HG03565 (cell line): ENCODE measurements around the gene MUC22.
"Not testable (repeated sequence)": the region's sequence is repeated elsewhere in the genome, so short reads cannot be mapped to it uniquely, and the experiment has no call there.

ENCODE experiments used
- ATAC-seq: cut with Tn5 transposase; IDR thresholded peaks from one replicate; pipeline ENCODE4 v1.9.1; 2021; ENCODE audit warnings: mild to moderate bottlenecking, moderate library complexity; ENCODE audit not compliant: unreplicated experiment

The MUC22 gene

DNA sequence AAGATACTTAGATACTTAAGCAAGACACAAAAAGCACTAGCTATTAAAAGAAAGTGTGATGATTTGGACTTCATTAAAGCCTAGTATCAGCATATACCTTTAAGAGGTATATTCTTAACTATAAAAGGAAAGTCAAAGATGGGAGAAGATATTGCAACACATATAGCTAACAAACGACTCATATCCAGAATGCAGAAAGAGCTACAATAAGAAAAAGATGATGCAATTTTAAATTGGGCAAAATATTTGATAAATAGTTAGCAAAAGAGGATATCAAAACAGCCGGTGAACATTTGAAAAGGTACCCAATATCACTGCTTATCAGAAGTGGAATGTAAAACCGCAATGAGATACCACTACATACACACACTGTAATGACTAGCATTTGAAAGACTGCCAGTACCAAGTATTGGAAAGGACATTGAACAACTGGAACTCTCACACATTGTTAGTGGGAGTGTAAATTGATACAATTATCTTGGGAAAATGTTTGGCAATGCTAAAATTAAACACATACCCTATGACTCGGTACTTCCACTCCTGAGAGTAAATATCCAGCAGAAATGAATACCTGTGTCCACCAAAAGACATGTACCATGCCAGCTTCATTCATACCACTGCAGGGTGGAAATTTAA, 25.7 kb downstream of the MUC22 start:
- ATAC-seq: no peak

DNA sequence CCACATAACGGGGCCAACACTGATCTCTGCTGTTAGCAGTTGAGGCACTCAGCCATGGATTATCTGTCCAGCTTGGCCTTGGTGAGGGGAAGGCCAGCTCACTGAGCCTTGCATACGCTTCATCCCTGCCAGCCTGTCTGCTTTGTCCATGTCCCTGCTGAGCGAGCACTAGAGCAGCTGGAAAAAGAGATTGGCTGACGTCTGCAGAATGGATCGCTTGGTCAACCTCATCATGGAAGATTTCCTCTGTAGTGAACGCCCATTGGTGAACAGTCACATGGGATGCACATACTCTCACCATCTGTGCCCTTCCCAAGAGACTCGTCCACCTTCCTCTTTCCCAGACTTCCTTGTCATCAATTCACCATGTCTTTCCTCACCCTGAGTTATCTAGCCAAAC, 26.9 kb downstream of the MUC22 start:
- no peak for ATAC-seq

DNA sequence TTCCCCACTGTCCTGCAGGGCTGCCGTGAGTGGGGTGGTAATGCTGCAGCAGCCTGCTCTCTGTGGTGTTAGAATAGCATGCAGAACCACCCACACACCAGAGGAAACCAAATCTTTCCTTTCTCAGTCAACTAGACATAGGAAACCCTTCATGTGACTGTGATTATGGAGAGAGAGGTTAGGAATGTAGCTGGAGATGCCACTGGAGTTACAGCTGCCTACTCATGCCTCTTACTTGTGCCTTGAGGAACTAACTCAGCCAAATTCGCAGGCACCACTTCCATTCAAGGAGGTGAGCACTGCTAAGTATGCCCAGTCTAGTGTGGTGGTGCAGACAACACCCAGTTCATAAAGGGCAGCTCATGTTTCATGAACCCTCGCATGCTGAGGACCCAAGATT, 27.4 kb downstream of the MUC22 start:
- no peak for ATAC-seq

DNA sequence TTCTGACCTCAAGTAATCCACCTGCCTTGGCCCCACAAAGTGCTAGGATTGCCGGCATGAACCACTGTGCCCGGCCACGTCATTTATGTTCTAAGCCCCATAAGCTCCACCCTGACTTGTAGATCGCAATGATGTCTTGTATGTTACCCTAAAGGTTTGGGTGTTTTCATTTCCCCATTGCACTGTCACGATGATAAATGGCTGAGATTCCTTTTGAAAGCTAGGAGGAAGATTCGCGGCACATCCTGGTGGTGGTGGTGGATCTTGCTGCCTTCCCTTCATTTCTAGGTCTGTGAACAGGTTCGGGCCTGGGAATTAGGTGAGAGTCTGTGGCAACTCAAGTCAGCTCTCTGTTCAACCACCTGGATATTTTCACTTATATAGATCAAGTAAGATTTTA, 28.3 kb downstream of the MUC22 start:
- ATAC-seq: no peak

DNA sequence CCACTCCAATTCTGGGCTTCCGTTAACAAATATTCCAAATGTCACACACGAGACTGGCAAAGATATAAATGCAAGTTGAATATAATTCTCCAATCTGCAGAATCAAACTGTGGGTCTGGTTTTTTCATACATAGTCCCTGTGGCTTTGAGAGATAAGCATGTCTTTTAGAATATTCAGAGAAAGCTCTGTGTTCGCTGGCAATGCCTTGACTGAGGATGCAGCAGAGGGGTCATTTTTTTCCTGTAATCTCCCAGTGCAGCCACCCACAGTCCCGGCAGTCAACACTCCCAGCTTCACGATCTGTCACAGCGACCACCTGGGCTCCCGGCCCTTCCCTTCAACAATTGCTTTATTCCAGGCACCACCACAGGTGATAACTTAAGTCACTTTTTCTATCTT, 30.5 kb downstream of the MUC22 start:
- no peak for ATAC-seq

DNA sequence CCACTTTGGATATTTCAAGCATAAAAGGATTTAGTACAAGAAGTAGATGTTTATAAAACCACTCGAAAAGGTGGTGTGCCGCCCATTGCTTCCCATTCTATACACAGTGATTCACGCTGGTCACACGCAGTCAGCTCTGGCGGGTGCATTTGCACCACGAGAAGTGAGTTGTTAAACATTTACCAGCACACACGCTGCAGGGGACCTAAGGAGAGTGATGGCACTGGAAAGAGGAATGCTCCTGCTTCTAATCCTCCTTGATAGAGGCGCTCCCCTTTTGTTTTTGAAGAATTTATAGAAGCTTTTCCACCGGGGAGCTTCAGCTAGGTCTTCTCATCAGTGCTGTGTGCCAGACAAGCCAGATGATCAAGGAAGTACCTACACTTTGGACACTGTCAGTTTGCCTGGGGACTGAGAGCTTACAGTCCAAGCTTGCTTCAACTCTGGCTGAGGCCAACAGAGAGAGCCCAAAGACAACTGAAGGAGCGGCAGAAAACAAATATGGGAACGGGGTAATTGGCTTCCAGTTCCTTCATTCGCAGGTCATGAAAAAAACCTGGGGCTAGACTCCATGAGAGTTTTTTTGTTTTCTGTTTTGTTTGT, 31.2 kb downstream of the MUC22 start:
- ATAC-seq: no peak

DNA sequence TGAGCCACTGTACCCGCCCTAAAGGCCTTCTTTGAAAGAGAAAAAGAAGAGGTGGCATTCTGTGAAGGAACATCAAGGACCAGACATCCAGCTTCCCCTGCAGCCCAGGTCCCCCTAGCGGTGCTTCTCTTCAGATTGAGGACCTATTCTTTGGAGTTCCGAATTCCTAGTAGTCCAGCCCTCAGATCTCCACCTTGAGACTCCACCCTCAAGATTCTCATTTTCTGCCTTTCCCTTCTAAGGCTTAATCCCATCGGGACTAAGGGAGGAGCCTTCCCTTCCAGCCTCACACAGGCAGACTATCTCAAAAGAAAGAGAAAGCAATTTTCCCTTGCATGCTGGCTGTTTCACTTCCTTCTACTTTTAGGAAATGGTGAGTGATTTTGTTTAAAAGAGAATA, 32.5 kb downstream of the MUC22 start:
- ATAC-seq: no peak

DNA sequence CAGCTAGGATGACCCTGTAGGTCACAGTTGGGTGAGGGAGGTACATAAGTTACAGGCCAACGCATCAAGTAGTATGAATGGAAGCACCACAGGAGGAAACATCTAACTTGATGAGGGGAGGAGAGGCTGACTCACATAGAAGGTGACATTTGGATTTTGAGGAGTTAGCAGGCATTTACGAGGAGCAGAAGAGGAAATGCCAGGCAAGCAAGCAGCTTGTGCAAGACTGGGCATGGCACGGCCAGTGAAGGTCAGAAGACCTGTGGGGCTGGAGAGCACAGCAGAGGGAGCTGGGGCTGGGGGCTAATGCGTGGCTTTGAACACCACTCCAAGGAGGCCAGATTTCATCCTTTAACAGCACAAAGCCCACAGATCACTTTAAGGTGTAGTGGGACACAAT, 37.8 kb downstream of the MUC22 start:
- ATAC-seq: no peak

DNA sequence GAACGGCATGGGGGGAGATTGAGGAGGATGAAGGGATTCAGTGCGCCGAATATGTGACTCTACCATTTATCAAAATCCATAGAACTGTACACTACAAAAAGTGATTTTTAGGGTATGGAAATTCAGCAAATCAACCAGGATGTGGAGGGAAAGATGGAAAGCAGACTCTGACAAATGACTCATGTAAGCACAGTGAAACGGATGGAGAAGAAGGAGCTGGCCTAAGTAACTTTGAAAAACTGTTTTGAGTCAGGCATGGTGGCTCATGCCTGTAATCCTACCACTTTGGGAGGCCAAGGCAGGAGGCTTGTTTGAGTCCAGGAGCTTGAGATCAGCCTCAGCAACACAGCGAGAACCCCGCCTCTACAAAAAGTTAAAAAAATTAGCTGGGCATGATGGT, 39.2 kb downstream of the MUC22 start:
- ATAC-seq: no peak

DNA sequence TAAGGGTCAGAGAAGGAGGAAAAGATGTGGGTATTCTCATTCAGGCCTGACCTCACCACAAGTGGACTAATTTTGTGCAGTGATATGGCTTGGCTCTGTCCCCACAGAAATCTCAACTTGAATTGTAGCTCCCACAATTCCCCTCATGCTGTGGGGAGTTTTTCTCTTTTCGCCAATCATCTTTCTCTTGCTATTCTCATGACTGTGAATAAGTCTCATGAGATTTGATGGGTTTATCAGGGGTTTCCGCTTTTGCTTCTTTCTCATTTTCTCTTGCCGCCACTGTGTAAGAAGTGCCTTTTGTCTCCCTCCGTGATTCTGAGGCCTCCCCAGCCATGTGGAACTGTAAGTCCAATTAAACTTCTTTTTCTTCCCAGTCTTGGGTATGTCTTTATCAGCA, 42.9 kb downstream of the MUC22 start:
- ATAC-seq: not testable (repeated sequence)

DNA sequence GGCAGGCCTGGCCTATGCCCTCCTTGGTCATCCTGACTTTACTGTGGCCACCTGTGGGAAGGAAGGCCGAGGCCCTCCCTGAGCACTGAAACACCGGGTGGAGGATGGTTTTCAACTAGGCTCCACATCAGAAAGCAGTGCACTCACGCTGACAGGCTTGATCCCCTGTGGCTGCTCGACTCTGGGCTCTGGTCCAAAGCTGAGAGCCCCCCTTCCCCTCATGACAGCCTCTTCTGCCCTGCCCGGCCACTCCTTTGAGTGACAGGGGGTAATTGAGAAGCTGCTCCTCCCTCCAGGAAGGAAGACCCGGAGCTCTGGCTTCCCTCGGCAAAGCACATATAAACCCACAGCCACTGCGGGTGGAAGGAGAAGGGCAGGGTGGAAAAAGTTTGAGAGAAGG, 43.6 kb downstream of the MUC22 start:
- no peak for ATAC-seq

DNA sequence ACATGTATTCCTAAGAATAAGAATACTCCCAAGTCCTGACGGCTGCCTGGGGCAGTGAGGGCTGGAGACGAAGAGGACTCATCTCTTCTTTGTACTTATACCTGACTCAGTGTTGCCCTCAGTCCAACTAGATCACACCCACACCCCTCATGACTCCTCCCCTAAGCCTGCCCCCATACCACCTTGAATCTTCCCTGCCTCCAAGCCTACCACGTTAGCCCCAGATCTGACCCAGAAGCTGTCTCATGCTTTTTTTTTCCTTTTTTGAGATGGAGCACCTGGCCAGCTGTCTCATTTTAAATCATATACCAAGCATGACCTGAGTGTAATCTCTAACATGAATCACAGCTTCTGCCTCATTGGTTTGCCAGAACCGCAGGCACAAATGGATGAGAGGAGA, 45.2 kb downstream of the MUC22 start:
- ATAC-seq: no peak

DNA sequence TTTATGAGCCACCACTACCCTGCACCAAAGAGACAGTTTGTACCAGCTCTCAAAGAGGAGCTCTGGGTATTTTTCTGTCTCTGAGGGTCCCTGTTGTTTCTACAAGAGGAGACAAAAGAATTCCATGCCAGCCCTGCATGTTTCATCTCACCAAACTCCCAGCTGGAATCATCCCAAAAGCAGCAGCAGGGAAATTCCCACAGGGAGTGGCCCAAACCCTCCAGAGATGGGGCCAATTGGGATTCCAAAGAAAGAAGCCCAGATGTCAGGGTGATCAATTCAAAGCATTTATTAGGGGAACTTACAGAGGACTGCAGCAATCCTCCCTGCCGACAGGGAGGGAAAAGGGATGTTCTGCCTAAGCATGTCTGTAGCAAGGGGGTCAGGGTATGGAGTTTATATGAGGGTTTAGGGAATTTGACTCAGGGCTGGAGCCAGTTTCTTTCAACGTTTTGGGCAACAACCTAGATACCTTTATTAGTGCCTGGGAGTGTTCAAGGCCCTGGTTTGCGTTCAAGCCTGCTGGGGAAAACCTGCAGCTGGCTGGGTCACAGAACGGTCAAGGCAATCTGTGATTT, 47.2 kb downstream of the MUC22 start:
- no peak for ATAC-seq

DNA sequence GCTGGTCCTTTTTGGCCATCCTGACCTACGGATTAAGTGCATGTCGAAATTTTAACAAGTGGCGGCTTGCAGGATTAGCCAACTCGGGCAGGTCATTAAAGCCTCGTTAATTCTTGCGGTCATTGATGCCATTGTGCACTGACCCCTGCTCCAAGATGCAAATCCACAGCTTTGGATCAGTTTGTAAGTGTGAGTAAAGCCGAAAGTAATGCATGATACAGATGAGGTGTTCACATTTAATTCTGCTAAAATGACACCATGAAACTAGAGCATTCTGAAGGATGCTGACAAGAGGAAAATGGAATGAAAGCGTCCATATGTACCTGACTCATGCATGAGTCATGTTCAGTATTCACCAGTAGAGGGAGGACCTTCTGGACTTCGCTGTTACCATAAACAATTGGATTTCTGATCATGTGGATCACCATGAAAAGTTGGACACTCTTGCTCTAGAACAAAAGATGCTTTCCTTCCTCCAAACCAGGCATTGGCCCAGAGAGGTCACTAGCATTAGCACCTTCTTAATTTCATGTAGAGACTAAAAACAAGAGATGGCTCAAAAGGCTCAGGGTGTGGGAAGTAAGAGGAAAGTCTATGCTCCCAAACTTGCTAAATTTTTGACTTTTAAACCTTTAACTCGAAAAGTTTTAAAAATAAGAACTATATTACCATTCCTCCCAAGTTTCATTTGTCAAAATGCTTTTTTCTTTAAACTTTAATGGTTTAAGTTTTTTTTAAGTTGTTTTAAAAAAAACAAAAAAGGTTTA, 48.0 kb downstream of the MUC22 start:
- no peak for ATAC-seq

DNA sequence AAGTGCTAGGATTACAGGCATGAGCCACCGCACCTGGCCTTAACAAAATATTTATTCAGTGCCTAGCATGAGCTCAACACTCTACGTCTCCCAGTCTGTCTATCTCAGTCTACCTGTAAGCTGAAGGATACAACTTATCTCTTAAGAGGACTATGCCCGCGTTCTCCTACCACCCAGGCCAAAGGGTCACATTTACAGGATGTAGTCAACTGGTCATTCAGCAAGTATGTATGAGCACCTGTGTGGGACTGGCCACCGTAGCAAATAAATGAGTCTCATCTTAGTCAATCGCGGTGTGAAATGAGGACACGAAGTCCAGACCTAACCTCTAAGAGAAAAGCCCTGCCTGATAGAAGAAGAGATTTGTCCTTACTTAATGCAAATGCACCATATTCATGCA, 49.9 kb downstream of the MUC22 start:
- no peak for ATAC-seq

DNA sequence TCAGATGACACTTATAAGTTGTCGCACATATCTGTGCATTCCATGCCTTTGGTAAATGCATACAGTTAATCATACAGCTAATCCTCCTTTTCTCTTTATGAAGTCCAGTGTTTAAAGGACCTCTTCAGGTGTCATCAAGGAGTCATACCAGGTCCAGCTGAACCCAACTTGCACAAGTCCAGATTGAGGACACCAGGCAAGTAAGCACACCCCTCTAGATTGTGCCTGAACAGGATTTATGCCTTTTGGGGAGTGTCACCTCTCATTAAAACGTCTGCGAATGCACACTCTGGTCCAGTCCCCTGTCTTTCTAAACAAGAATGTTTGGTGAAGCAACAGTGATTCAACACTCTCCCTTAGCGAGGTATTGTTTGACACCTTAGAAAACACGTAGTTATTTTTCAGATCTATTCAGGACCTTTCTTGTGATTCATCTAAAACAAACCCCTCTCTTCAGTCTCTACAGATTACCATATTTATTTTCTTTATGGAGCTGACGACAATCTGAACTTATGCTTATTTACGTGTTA, 53.7 kb downstream of the MUC22 start:
- ATAC-seq: no peak

DNA sequence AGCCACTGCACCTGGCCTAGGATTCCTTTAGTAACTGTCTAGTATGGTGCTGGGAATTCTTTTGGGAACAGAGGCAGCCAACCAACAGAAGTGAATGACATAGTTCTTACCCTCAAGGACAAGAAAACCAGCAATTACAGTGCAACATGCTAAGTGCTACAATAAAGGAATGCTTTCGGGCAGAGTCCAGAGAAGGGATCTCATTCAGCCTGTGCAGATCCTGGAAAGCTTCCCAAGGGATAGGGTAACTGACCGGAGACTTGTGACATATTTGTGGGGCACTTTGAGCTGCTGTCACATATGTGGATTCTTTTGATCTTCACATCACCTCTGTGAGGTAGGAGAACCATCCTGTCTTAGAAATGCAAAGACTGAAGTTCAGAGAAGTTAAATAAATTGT, 55.3 kb downstream of the MUC22 start:
- ATAC-seq: no peak

DNA sequence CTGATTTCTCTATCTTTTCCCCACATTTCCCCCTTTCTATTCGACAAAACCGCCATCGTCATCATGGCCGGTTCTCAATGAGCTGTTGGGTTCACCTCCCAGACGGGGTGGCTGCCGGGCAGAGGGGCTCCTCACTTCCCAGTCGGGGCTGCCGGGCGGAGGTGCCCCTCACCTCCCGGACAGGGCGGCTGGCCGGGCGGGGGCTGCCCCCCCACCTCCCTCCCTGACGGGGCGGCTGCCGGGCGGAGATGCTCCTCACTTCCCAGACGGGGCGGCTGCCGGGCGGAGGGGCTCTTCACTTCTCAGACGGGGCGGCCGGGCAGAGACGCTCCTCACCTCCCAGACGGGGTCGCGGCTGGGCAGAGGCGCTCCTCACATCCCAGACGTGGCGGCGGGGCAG, 56.8 kb downstream of the MUC22 start:
- ATAC-seq: not testable (repeated sequence)

DNA sequence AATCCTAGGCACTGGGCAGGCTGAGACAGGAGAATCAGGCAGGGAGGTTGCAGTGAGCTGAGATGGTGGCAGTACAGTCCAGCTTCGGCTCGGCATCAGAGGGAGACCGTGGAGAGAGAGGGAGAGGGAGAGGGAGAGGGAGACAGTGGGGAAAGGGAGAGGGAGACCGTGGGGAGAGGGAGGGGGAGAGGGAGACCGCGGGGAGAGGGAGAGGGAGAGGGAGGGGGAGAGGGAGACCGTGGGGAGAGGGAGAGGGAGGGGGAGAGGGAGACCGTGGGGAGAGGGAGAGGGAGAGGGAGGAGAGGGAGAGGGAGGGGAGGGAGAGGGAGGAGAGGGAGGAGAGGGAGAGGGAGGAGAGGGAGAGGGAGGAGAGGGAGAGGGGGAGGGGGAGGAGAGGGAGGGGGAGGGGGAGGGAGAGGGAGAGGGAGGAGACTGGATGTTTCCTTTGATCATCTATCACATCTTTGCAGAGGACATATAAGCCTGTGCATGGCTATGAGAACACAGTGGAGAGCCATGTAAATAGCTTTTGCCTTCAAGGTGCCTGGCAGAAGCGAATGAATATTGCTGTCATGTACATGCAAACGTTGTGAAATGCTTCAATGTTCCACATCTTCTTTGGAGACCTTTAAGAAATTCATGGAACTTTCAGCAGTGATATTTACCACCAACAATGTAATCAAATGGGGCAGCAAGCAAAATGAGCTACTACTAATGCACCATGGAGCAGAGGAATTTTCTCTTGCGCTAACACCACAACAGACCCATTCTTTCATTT, 57.8 kb downstream of the MUC22 start:
- ATAC-seq: not testable (repeated sequence)

DNA sequence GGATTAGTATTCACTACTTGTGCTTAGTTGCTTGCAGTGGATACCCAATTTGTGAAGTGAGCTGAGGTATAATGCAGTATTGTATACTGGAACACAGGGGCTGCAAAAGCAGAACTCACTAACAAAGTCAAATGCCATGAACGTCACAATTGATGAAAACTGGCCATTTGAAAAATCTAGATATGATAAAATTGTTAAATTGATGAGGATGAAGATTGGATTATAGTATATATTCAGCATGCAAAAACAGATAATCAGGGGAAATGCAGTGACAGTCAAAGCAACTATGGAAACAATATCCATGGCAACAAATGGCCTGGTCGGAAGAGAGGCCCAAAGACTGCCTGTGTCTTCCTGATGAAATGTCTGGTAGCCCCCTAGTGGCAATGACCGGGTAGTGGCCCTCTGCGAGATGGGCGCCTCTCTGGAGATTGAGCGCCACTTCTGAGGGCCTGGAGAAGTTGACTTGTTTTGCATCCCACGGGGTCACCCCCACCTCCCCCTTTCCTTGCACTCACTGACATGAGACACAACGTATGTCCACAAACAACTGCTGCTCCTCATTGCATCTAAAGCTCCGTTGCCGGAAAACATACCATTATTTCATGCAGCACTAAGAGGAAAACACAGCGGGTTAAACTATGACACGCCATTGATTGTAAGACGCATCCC, 58.5 kb downstream of the MUC22 start:
- ATAC-seq: no peak
